Measurements from ENCODE around the gene ACTR3C. TPM values are rescaled to one million over a fixed set of nuclear protein-coding genes. Genes with fewer than 3 reads are reported as not detected.

Gene ACTR3C
- total and polyA plus RNA-seq, 2 experiments from 2014 or later: 1.5 to 3.5 TPM

DNA sequence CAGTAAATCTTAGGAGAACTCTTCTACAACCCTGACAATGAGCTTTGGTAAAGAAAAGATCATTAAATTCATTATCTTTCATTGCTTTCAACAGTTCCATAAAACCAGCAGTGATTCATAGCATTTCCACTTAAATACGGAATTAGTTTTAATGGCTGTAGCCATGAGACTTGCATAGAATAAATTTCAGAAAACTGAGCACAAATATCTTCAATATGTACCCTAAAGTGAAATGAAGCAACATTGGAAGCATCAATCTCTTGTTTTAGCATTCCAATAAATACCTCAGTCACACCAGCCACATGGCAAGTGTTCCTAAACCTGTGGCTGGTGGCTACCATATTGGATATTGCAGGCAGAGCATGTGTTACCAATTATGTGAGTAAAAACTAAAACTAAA lies 21.7 kb upstream of the ACTR3C start:
- peaks cover 15% of the 10 kb centered on the region for H3K79me2 ChIP-seq (replicated peaks; ENCODE audit: insufficient read depth)
- TF ChIP-seq CREB1 (CRISPR knock-in tag; IDR thresholded peaks at IDR 0.05; ENCODE audit: low read depth) (no peak), ZNF114 (CRISPR knock-in tag; IDR thresholded peaks at IDR 0.05) (no peak), JUNB (IDR thresholded peaks at IDR 0.05; ENCODE audit: unreplicated experiment) (no peak), POLR2AphosphoS5 (IDR thresholded peaks at IDR 0.05; ENCODE audit: low read depth) (no peak), EZH2phosphoT487 (IDR thresholded peaks at IDR 0.05; ENCODE audit: unreplicated experiment) (no peak), ZNF462 (CRISPR knock-in tag; IDR thresholded peaks at IDR 0.05) (no peak)
- TF ChIP-seq, protein P1, sequence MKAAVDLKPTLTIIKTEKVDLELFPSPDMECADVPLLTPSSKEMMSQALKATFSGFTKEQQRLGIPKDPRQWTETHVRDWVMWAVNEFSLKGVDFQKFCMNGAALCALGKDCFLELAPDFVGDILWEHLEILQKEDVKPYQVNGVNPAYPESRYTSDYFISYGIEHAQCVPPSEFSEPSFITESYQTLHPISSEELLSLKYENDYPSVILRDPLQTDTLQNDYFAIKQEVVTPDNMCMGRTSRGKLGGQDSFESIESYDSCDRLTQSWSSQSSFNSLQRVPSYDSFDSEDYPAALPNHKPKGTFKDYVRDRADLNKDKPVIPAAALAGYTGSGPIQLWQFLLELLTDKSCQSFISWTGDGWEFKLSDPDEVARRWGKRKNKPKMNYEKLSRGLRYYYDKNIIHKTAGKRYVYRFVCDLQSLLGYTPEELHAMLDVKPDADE (IDR thresholded peaks at IDR 0.05): no peak

More for the DNA sequence above, 21.7 kb upstream of the ACTR3C start:
- H3K27ac Mint-ChIP-seq: no peak overlapping the region
- H3K4me3 Mint-ChIP-seq: no peak overlapping the region
- ATAC-seq (no peak), DNase-seq (ENCODE audit: low spot score) (no peak)
- Histone ChIP-seq H3K4me1 (ENCODE audit: insufficient read depth) (peaks cover 20% of the 10 kb centered on the region), H4K20me1 (replicated peaks; ENCODE audit: insufficient read depth) (no peaks in the 10 kb centered on the region), H3K36me3 (ENCODE audit: insufficient read depth) (no peaks in the 10 kb centered on the region), H3K9me2 (ENCODE audit: insufficient read depth) (no peaks in the 10 kb centered on the region), H3K4me3 (no peak overlapping the region), H3K4me2 (no peak overlapping the region), H3K27me3 (ENCODE audit: insufficient read depth) (peaks cover 28% of the 10 kb centered on the region), H3K27ac (ENCODE audit: low read depth) (no peak overlapping the region), H3F3A (replicated peaks; ENCODE audit: low read depth) (0 out of 2 replicates have a peak, but pooled peaks cover 3% of the 10 kb centered on the region), H2AFZ (no peak overlapping the region)
- peaks cover 29% of the 10 kb centered on the region for H3K9me3 Mint-ChIP-seq
- H3K27me3 Mint-ChIP-seq (ENCODE audit: insufficient read depth, low read depth, poor library complexity): peaks cover 22% of the 10 kb centered on the region
- peaks cover 17% of the 10 kb centered on the region for H3K36me3 Mint-ChIP-seq (ENCODE audit: low read depth)
- H3K4me1 Mint-ChIP-seq: peaks cover 20% of the 10 kb centered on the region
